Karpas-422 (cell line): Measurements from ENCODE around the gene EPC2. TPM values are rescaled to one million over a fixed set of nuclear protein-coding genes. Genes with fewer than 3 reads are reported as not detected.
"Not testable (repeated sequence)": the region's sequence is repeated elsewhere in the genome, so short reads cannot be mapped to it uniquely, and the experiment has no call there.

Experiments used
- DNase-seq: peaks from one replicate; pipeline ENCODE4 v3.0.0-alpha.2; 2015
- H2AFZ ChIP-seq: fragments of 200-600 bp; sonication (generic); 2 replicates; pipeline ENCODE4 v1.6.1; 2014; ENCODE audit warnings: antibody characterized with exemption, low read length, mixed read lengths
- H3K27ac ChIP-seq: fragments of 200-600 bp; sonication (generic); 2 replicates; pipeline ENCODE4 v1.5.1; 2014; ENCODE audit warnings: mild to moderate bottlenecking, low read length, moderate library complexity
- H3K27me3 ChIP-seq: fragments of 200-600 bp; sonication (generic); 2 replicates; pipeline ENCODE4 v1.6.1; 2014; ENCODE audit warnings: low read length, mixed read lengths
- H3K36me3 ChIP-seq: fragments of 200-600 bp; sonication (generic); 2 replicates; pipeline ENCODE4 v1.6.1; 2014; ENCODE audit warnings: low read length, mixed read lengths; ENCODE audit not compliant: insufficient read depth
- H3K4me1 ChIP-seq: fragments of 200-600 bp; sonication (generic); 2 replicates; pipeline ENCODE4 v1.6.1; 2014; ENCODE audit warnings: mild to moderate bottlenecking, low read length, mixed read lengths
- H3K4me2 ChIP-seq: fragments of 200-600 bp; sonication (generic); 2 replicates; pipeline ENCODE4 v1.6.1; 2014; ENCODE audit warnings: low read length, low read depth, mild to moderate bottlenecking; ENCODE audit not compliant: poor library complexity, severe bottlenecking
- H3K4me3 ChIP-seq: fragments of 200-600 bp; sonication (generic); 2 replicates; pipeline ENCODE4 v1.5.1; 2014; ENCODE audit warnings: mild to moderate bottlenecking, antibody characterized with exemption, low read length, mixed read lengths
- H3K79me2 ChIP-seq: fragments of 200-600 bp; sonication (generic); 2 replicates; pipeline ENCODE4 v1.6.1; 2014; ENCODE audit warnings: mild to moderate bottlenecking, low read length, mixed read lengths
- H3K9ac ChIP-seq: fragments of 200-600 bp; sonication (generic); 2 replicates; pipeline ENCODE4 v1.6.0; 2014; ENCODE audit warnings: low read length
- H3K9me2 ChIP-seq: fragments of 200-600 bp; sonication (generic), shearing (Covaris generic); replicated peaks from 2 replicates; pipeline ENCODE4 v1.6.0; 2014; ENCODE audit warnings: mild to moderate bottlenecking, low read length, moderate library complexity; ENCODE audit not compliant: insufficient read depth
- H3K9me3 ChIP-seq: fragments of 300-700, 200-600 bp; sonication (generic); 2 replicates; pipeline ENCODE4 v1.6.1; 2014; ENCODE audit warnings: low read length, mixed read lengths
- H4K20me1 ChIP-seq: fragments of 200-600 bp; sonication (generic); 2 replicates; pipeline ENCODE4 v1.6.1; 2014; ENCODE audit warnings: mild to moderate bottlenecking, antibody characterized with exemption, low read length, low read depth; ENCODE audit not compliant: insufficient read depth
- total RNA-seq: library from RNA; depleted of rRNA; stranded (reverse); fragments of >200 nt; shearing (Covaris generic); gene quantifications from 2 replicates; pipeline ENCODE4 v1.2.3, GENCODE V29; 2014; ENCODE audit warnings: low replicate concordance

EPC2 gene
- total RNA-seq, 1 experiment from 2014 or later: 30.3 TPM

- Histone ChIP-seq H3K36me3 (peaks cover 15% of the 10 kb centered on the region; the same call in 1 of the 2 replicates), H3K27me3 (no peaks in the 10 kb centered on the region), H3K9me3 (no peaks in the 10 kb centered on the region), H3K4me1 (no peaks in the 10 kb centered on the region), H3K27ac (no peak overlapping the region), H3K4me3 (no peak overlapping the region), H3K79me2 (peaks cover 97% of the 10 kb centered on the region), H3K4me2 (no peak overlapping the region), H4K20me1 (0 out of 2 replicates have a peak, but pooled peaks cover 6% of the 10 kb centered on the region), H3K9me2 (no peaks in the 10 kb centered on the region), H2AFZ (no peak overlapping the region), H3K9ac (no peak overlapping the region)
- DNase-seq: no peak
These were observed 43.0 kb downstream of the EPC2 start for GRCh38 chr2:148687543-148687942.

- not testable (repeated sequence) for H2AFZ ChIP-seq, H3K9me3 ChIP-seq, H3K9ac ChIP-seq, DNase-seq, H3K27ac ChIP-seq, H3K4me3 ChIP-seq, H3K9me2 ChIP-seq, H3K4me2 ChIP-seq, H4K20me1 ChIP-seq, H3K4me1 ChIP-seq, H3K27me3 ChIP-seq
- Histone ChIP-seq H3K79me2 (peaks cover 96% of the 10 kb centered on the region), H3K36me3 (peaks cover 15% of the 10 kb centered on the region; the same call in 1 of the 2 replicates)
These were observed 43.5 kb downstream of the EPC2 start for GRCh38 chr2:148688011-148688410.

GRCh38 chr2:148696985-148697384 lies 52.4 kb downstream of the EPC2 start:
- H3K9ac ChIP-seq: no peak overlapping the region
- H3K79me2 ChIP-seq: peaks cover 97% of the 10 kb centered on the region
- no peak overlapping the region for H3K27ac ChIP-seq
- peaks cover 15% of the 10 kb centered on the region for H3K9me3 ChIP-seq
- H2AFZ ChIP-seq: no peak overlapping the region
- H3K9me2 ChIP-seq: no peaks in the 10 kb centered on the region
- H3K4me2 ChIP-seq: no peak overlapping the region
- no peak overlapping the region for H3K4me3 ChIP-seq
- peaks cover 34% of the 10 kb centered on the region for H3K36me3 ChIP-seq
- DNase-seq: no peak
- H4K20me1 ChIP-seq: no peaks in the 10 kb centered on the region
- H3K27me3 ChIP-seq: no peaks in the 10 kb centered on the region
- no peaks in the 10 kb centered on the region for H3K4me1 ChIP-seq

- Histone ChIP-seq H3K79me2 (peaks cover 98% of the 10 kb centered on the region), H3K9me2 (no peaks in the 10 kb centered on the region), H3K4me2 (no peak overlapping the region)
These were observed 55.3 kb downstream of the EPC2 start for GRCh38 chr2:148699830-148700229.

GRCh38 chr2:148701039-148701438 lies 56.5 kb downstream of the EPC2 start:
- Histone ChIP-seq H3K4me3 (no peak overlapping the region), H3K4me1 (no peaks in the 10 kb centered on the region), H3K9me3 (peaks cover 20% of the 10 kb centered on the region), H3K79me2 (peaks cover 92% of the 10 kb centered on the region), H2AFZ (no peak overlapping the region), H3K9ac (no peak overlapping the region), H3K9me2 (no peaks in the 10 kb centered on the region), H3K4me2 (no peak overlapping the region), H3K27me3 (no peaks in the 10 kb centered on the region), H3K27ac (no peak overlapping the region), H3K36me3 (peaks cover 36% of the 10 kb centered on the region), H4K20me1 (no peaks in the 10 kb centered on the region)
- no peak for DNase-seq

More at GRCh38 chr2:148699830-148700229, 55.3 kb downstream of the EPC2 start:
- H3K27ac ChIP-seq: no peak overlapping the region
- no peak for DNase-seq
- H3K4me1 ChIP-seq: no peaks in the 10 kb centered on the region
- H3K36me3 ChIP-seq: peaks cover 32% of the 10 kb centered on the region
- H3K4me3 ChIP-seq: no peak overlapping the region
- H4K20me1 ChIP-seq: no peaks in the 10 kb centered on the region
- H3K27me3 ChIP-seq: no peaks in the 10 kb centered on the region
- H3K9me3 ChIP-seq: peaks cover 20% of the 10 kb centered on the region
- H3K9ac ChIP-seq: no peak overlapping the region
- no peak overlapping the region for H2AFZ ChIP-seq

- Histone ChIP-seq H3K9me3 (peaks cover 20% of the 10 kb centered on the region), H3K27me3 (no peaks in the 10 kb centered on the region), H3K9ac (no peak overlapping the region), H2AFZ (no peak overlapping the region), H3K79me2 (peaks cover 84% of the 10 kb centered on the region), H4K20me1 (no peaks in the 10 kb centered on the region), H3K4me3 (no peak overlapping the region), H3K9me2 (no peaks in the 10 kb centered on the region), H3K4me2 (no peak overlapping the region), H3K27ac (no peak overlapping the region), H3K4me1 (no peaks in the 10 kb centered on the region), H3K36me3 (peaks cover 36% of the 10 kb centered on the region)
- DNase-seq: no peak
These were observed 57.3 kb downstream of the EPC2 start for GRCh38 chr2:148701877-148702276.

GRCh38 chr2:148702475-148702874 lies 57.9 kb downstream of the EPC2 start:
- Histone ChIP-seq H3K9ac (no peak overlapping the region), H3K9me3 (peaks cover 20% of the 10 kb centered on the region), H3K27me3 (no peaks in the 10 kb centered on the region), H3K36me3 (peaks cover 34% of the 10 kb centered on the region), H3K27ac (no peak overlapping the region), H2AFZ (no peak overlapping the region), H3K9me2 (no peaks in the 10 kb centered on the region), H3K4me3 (no peak overlapping the region), H3K4me2 (no peak overlapping the region), H3K79me2 (peaks cover 78% of the 10 kb centered on the region), H4K20me1 (no peaks in the 10 kb centered on the region), H3K4me1 (no peaks in the 10 kb centered on the region)
- no peak for DNase-seq

GRCh38 chr2:148704247-148704646 lies 59.7 kb downstream of the EPC2 start:
- Histone ChIP-seq H3K4me3 (no peak overlapping the region), H2AFZ (no peak overlapping the region), H3K9me2 (no peaks in the 10 kb centered on the region), H3K9ac (no peak overlapping the region), H3K4me2 (no peak overlapping the region), H3K4me1 (no peaks in the 10 kb centered on the region), H4K20me1 (no peaks in the 10 kb centered on the region), H3K27me3 (no peaks in the 10 kb centered on the region), H3K9me3 (peaks cover 20% of the 10 kb centered on the region), H3K27ac (no peak overlapping the region), H3K79me2 (peaks cover 62% of the 10 kb centered on the region), H3K36me3 (peaks cover 34% of the 10 kb centered on the region)
- no peak for DNase-seq
